H7 (cell line): ENCODE measurements around the gene DLGAP4. TPM values are rescaled to one million over a fixed set of nuclear protein-coding genes. Genes with fewer than 3 reads are reported as not detected.

Source experiments
- DNase-seq: peaks from one replicate; pipeline ENCODE4 v3.0.0; 2012
- H3K27me3 ChIP-seq: 2 replicates; pipeline ENCODE4 v1.6.0; 2011; ENCODE audit warnings: mild to moderate bottlenecking, low read length; ENCODE audit not compliant: control insufficient read depth, insufficient read depth
- H3K36me3 ChIP-seq: replicated peaks from 2 replicates; pipeline ENCODE4 v1.5.1; 2011; ENCODE audit warnings: low read length; ENCODE audit not compliant: control insufficient read depth, insufficient read depth
- H3K4me3 ChIP-seq: 2 replicates; pipeline ENCODE4 v1.5.1; 2011; ENCODE audit warnings: low read depth, mild to moderate bottlenecking, control low read depth, low read length, moderate library complexity; ENCODE audit not compliant: insufficient read depth
- total RNA-seq: library from RNA; depleted of rRNA; stranded (reverse); fragments of >200 nt; shearing (Covaris generic); gene quantifications from 2 replicates; pipeline ENCODE4 v1.2.3, GENCODE V29; 2014; rRNA removed

Gene DLGAP4, protein sequence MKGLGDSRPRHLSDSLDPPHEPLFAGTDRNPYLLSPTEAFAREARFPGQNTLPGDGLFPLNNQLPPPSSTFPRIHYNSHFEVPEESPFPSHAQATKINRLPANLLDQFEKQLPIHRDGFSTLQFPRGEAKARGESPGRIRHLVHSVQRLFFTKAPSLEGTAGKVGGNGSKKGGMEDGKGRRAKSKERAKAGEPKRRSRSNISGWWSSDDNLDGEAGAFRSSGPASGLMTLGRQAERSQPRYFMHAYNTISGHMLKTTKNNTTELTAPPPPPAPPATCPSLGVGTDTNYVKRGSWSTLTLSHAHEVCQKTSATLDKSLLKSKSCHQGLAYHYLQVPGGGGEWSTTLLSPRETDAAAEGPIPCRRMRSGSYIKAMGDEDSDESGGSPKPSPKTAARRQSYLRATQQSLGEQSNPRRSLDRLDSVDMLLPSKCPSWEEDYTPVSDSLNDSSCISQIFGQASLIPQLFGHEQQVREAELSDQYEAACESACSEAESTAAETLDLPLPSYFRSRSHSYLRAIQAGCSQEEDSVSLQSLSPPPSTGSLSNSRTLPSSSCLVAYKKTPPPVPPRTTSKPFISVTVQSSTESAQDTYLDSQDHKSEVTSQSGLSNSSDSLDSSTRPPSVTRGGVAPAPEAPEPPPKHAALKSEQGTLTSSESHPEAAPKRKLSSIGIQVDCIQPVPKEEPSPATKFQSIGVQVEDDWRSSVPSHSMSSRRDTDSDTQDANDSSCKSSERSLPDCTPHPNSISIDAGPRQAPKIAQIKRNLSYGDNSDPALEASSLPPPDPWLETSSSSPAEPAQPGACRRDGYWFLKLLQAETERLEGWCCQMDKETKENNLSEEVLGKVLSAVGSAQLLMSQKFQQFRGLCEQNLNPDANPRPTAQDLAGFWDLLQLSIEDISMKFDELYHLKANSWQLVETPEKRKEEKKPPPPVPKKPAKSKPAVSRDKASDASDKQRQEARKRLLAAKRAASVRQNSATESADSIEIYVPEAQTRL
- total RNA-seq, result 60.5 and 62.8 TPM in 2 replicates

DNA sequence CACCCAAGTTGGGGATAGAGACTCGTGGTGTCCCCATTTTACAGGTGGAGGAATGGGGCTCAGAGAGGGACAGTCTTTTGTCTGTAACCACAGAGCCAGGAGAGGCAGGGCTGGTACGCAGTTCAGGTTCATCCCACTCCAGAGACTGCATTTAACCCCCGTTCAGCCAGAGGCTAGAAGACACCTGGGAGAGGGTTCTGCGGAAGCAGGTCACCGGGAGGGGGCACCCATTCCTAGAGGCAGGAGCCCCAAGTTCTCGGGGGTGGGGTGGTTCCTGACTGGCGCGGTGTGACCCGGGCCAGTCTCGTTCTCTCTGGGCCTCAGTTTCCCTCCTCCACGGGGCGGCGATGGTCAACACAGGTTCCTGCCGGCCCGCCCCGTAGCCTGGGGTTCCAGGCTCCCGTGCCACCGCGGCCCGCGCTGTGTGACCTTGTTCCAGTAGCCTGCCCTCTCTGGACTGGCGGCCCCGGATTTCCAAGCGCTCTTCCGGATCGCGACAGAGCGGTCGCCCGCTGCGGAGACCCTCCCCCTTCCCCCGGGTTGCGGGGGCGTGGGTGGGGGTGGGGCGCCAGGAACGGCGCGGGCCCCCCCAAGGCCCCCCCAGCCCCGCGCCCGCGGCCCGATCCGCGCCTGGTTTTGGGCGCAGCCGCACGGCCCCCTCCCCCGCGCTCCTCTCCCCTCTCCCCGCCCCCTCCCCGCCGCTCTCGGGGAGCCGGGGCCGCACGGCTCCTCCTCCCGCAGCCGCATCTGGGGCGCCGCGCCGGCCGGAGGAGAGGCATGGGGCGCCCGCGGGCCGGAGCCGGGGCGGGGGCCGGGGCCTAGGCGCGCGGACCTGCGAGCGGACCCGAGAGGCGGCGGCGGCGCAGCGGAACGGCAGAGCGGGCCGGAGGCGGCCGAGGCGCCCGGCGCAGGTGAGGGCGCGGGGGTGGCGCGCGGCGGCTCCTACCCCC lies at the start of gene DLGAP4:
Gene DLGAP4 (plus strand): TSS at position 738 of the 950 bp plus-strand sequence. CDS start 125,379 bp downstream, outside the sequence.
- peak; percentile 94 for DNase-seq
- Histone ChIP-seq H3K4me3 (peak within 1 kb of the TSS; percentile 63), H3K27me3 (peaks cover 38% of the 10 kb centered on the region), H3K36me3 (no peaks in the 10 kb centered on the region)

DNA sequence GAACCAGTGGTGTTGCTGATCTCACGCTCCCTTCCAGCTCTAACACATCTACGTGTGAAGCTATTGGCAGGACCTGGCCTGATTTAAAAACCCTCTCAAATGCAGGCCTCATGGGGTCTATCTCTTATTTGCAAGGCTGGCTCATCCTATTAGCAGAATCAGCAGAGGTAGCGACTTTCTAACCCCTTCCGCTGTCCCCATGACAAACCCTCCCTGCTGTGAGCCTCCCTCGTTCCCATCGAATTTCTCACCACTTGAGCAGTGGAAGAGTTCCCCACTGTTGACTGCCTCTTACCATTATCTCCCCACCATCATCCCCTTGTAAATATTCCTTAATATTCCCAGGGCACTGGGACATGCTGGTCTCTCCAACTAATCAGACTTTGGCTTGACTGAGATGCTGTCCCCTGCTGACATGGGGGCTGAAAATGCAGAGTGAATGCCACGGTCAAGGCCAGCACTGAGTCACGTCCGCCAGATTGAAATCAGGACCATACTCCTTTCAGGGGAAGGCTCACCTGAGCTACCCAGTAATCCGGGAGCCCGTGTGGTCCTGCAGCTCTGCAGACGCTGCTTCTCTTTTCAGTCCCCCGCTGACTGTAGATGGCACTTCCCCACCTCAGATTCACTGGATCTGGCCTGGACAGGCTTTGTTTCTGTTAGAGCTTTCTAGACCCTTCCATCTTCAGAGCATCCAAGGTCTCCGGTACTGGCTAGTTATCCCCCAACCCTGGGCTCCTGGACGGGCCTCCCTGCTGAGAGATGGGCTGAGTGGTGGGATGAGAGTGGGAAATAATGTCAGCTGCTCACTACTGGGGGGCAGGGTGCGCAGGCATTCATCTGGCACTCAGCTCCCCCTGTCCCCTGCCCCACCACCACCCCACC lies 46.7 kb upstream of the DLGAP4 start:
- no peaks in the 10 kb centered on the region for H3K27me3 ChIP-seq
- peaks cover 11% of the 10 kb centered on the region for H3K36me3 ChIP-seq
- DNase-seq, result peak; percentile 79
- no peak overlapping the region for H3K4me3 ChIP-seq

DNA sequence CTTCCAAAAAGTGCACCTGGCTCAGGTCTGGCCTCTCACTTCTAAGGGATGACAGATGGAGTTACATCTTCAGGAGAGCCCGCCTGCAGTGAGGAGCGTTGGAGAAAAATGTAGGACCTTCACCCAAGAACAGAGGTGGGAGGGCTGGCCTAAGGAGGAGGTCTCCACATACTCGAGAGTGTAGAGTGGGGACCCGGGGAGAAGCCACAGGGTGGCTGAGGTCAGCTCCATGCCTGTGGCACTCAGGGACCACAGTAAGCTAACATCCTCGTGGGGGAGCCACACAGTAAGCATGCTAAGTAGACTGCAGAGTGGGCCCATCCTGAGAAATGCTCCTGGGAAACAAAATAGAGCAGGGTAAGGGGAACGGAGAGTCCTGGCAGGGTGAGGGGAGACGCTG lies 45.8 kb upstream of the DLGAP4 start:
- DNase-seq, result peak; percentile 39
- Histone ChIP-seq H3K36me3 (peaks cover 11% of the 10 kb centered on the region), H3K27me3 (no peaks in the 10 kb centered on the region), H3K4me3 (no peak overlapping the region)

DNA sequence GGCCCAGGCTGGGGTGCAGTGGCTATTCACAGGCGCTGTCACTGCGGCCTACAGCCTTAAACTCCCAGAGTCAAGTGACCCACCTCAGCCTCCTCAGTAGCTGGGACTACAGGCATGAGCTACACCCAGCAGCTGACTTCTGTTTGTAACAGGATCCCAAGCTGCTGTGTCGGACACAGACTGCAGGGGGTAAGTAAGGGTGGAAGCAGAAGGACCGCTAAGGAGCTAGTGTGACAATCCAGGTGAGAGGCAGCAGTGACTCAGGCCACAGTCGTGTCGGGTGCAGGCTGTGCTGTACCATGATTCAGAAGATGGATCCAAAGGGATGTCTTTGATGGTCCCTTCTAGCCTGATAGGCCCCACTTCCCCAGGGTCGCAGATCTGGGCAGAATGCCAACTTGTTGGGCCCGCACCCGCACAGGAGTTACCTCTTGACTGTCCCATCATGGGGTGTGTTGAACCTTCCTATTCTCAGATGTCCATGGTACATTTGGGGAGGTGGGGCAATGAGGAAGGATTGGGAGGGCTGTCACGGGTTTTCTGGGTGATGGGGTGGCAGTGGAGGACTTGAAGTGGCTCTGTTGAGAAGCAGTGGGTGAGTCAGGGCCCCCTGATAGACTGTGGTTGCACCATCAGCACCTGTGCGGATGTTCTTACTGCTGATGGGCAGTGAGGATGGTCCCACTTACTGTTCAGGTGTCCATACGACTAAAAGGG lies 44.6 kb upstream of the DLGAP4 start:
- Histone ChIP-seq H3K4me3 (no peak overlapping the region), H3K27me3 (no peaks in the 10 kb centered on the region), H3K36me3 (peaks cover 2% of the 10 kb centered on the region)
- no peak for DNase-seq

DNA sequence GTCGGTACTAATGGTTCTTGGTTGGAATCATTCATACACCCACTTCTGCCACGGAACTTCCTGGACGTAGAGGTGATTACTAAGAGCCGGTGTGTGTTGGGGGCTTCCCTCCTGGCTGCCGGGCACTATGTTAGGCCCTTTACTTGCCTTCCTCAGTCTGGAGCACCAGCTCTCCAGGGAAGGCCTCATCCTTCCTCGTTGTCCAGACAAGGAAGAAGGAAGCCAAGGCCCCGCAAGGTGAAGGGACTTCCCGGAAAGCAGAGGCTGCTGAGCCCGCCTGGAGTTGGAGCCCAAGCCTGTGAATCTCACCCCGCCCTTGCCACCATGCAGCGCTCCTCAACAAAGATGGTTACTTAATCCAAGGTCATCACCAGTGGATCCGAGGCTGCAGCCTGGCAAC lies 43.7 kb upstream of the DLGAP4 start:
- H3K36me3 ChIP-seq, result no peaks in the 10 kb centered on the region
- no peak overlapping the region for H3K4me3 ChIP-seq
- DNase-seq, result no peak
- no peaks in the 10 kb centered on the region for H3K27me3 ChIP-seq

DNA sequence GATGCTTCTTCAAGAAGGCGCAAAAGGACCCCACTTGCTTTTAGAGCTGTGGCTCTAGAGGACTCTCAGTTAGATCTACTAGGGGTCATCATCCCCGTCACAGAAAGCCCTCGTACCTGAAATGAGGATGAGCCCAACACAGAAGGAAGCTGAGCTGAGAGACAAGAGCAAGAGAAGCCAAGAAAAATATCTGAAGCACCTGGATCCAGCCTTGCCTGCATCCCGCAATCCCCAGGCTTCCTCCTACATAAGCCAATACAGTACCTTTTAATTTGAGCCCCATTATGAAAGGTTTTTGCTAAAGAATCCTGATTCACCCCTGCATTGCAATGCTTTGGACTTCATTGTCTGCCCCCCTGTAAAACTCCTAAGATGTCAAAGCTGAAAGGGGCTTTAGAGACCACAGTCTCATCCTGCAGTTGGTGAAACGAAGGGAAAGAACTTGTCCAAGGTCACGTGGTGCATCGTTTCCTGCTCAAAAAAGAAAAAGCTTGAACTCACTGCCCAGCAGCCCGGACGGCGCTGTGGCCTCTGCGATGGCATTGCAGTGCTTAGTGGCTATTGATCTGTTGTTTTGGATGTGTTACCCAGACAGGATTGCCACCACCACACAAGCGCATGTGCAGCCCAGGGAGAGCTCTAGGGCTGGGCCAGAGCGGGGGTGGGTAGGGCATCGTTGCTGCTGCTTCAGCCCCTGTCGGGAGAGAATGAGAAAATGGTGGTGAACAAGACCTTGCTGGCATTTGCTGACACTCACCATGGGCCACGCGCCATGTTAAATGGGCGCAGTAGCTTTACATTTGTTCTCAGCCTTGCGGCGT lies 41.5 kb upstream of the DLGAP4 start:
- no peak for DNase-seq

DNA sequence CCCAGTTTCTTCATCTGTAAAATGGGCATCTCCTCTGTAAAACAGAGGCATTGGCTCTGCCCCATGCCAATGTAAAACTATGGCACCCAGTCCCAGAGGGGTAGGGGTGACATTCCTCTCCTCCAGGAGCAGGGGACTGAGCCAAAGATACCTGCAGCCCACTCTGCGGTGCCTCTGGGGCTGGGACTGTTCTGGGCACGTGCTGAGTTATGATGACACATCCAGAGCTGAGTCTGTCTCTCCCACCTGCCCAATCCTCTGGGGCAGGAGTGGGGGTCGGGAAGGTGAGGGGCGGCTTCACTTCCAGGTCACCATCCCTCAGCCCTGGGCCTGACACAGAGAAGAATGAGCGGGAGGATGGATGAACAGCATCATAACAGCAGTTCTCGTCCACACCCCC lies 40.0 kb upstream of the DLGAP4 start:
- DNase-seq, result peak; percentile 27
- no peaks in the 10 kb centered on the region for H3K36me3 ChIP-seq
- H3K27me3 ChIP-seq, result no peaks in the 10 kb centered on the region
- H3K4me3 ChIP-seq, result no peak overlapping the region

More for the DNA sequence above, 41.5 kb upstream of the DLGAP4 start:
- no peak overlapping the region for H3K4me3 ChIP-seq
- no peaks in the 10 kb centered on the region for H3K27me3 ChIP-seq
- no peaks in the 10 kb centered on the region for H3K36me3 ChIP-seq

DNA sequence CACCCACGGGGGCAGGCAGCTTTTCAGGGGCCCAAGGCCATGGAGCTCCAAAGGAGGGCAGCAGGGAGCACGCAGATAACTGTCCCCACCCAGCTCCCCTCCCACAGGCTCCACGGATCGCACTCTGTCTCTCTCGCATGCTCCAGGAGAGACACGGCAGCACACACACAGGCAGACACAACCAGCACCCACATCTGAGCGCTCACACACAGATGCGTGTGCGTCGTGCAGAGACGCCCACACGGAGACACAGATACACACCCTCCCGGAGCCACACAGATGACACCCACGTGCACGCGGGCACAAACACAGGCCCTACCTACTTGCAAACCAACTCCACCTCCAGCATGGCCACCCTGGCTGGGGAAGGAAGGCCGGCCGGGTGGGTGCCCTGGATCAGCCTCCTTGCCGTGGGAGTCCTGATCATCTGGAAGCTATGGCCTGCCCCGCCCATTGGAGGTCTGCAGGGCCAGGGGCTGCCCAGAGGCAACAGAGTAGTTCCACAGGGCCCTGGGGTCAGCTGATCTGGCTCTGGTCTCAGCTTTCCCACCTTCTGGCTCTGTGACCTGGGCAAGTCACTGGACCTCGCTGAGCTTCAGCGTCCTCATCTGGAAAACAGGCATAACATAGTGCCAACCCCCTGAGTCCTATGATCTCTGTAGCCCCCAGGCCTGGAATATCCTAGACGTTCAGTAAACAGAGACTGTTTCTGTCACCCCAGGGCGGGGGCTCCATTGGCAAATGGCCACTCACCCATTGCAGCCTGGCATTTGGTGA lies 38.3 kb upstream of the DLGAP4 start:
- H3K36me3 ChIP-seq, result no peaks in the 10 kb centered on the region
- no peaks in the 10 kb centered on the region for H3K27me3 ChIP-seq
- no peak overlapping the region for H3K4me3 ChIP-seq
- DNase-seq, result peak; percentile 64

DNA sequence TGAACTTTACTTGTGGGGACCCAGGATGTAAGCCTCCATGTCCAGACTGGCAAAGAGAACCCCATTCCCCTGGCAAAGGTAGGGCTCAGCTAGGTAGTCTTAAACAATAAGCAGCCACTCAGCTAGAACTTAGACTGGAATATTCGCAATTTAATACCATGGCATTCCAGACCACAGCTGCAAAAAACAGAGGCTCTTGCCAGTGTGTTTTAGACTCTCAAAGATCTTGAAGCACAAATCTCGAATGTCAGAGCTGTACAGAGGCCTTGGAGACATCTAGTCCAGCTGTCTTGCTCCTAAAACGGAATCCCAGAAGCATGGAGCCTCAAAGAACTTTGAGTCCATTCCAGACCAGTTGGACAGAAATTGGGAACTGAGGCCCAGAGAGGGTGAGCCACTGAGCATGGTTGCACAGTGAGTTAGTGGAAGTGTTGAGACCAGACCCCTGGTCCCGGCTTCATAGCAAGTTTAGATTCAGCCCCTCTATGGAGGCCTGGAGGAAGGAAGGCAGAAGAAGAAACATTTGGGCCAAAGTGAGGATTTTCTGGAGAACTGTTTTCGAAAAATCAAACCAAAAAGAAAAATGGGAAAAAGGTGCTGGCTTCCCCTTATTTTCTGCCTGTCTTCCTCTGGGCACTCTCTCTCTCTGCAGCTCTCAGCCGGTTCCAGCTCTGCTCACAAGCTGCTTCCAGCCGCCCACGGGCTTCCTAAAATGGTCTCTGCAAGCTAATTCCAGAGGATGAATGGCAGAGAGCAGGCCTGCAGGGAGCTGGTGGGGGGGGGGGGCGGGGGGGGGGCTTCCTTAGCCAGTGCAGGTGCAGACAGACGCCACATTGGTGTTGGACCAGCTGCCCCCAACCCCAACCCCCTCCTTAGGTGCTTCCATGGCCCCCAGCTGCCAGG lies 37.4 kb upstream of the DLGAP4 start:
- H3K27me3 ChIP-seq, result no peaks in the 10 kb centered on the region
- no peak overlapping the region for H3K4me3 ChIP-seq
- peak; percentile 61 for DNase-seq
- H3K36me3 ChIP-seq, result no peaks in the 10 kb centered on the region

DNA sequence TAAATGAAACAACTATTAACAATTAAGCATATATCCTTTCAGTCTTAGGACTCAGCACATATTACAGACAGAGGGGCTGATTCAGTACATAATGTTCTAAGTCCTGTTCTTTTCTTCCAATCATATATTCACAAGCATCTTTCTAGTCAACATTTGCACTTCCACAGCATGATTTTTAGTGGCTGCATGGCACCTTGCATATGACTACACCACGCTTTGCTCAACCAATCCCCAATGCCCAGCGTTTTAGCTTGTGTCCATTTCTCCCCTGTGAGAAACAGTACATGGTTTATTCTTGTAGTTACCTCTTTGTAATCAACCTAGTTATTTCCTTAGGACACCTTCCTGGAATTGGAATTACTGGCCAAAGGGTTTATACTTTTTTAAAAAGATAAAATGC lies 36.6 kb upstream of the DLGAP4 start:
- Histone ChIP-seq H3K36me3 (no peaks in the 10 kb centered on the region), H3K27me3 (no peaks in the 10 kb centered on the region), H3K4me3 (no peak overlapping the region)
- no peak for DNase-seq
